Parathyroid adenoma (tissue), 2 donors: ENCODE data around the gene NKX2-2.

Experiments
- H2AFZ ChIP-seq: fragments of 300-600 bp; sonication (generic); one replicate; pipeline ENCODE4 v1.7.0; 2017; ENCODE audit warnings: antibody characterized with exemption, mild to moderate bottlenecking
- H3K27ac ChIP-seq: fragments of 300-600 bp; sonication (generic); one replicate; pipeline ENCODE4 v1.7.0; 2017
- H3K27me3 ChIP-seq: fragments of 300-600 bp; sonication (generic); one replicate; pipeline ENCODE4 v1.7.0; 2017; ENCODE audit warnings: low read length; ENCODE audit not compliant: control insufficient read depth, insufficient read depth
- H3K36me3 ChIP-seq: fragments of 300-600 bp; sonication (generic); one replicate; pipeline ENCODE4 v1.7.0; 2017; ENCODE audit warnings: low read length; ENCODE audit not compliant: control insufficient read depth, insufficient read depth
- H3K4me1 ChIP-seq: fragments of 300-600 bp; sonication (generic); one replicate; pipeline ENCODE4 v1.7.0; 2017; ENCODE audit warnings: control low read depth
- H3K4me2 ChIP-seq: fragments of 300-600 bp; sonication (generic); one replicate; pipeline ENCODE4 v1.7.0; 2017; ENCODE audit warnings: low read length
- H3K4me3 ChIP-seq: fragments of 300-600 bp; sonication (generic); one replicate; pipeline ENCODE4 v1.7.0; 2017; ENCODE audit warnings: low read depth, low read length
- H3K79me2 ChIP-seq: fragments of 300-600 bp; sonication (generic); one replicate; pipeline ENCODE4 v1.7.0; 2017; ENCODE audit warnings: control low read depth
- H3K9ac ChIP-seq: fragments of 300-600 bp; sonication (generic); one replicate; pipeline ENCODE4 v1.7.0; 2017; ENCODE audit warnings: mild to moderate bottlenecking
- H3K9me3 ChIP-seq: fragments of 300-600 bp; sonication (generic); one replicate; pipeline ENCODE4 v1.7.0; 2017; ENCODE audit warnings: low read length; ENCODE audit not compliant: control insufficient read depth
- CTCF ChIP-seq: fragments of 300-600 bp; sonication (generic); IDR thresholded peaks from one replicate; pipeline ENCODE4 v1.7.0; 2017; ENCODE audit warnings: antibody characterized with exemption, mild to moderate bottlenecking
- donor health status: primary hyperparathyroidism.

Gene NKX2-2

GRCh38 chr20:21513181-21513663 is 642 bp downstream of the NKX2-2 start:
- Histone ChIP-seq H3K27me3 (peaks cover 53% of the 10 kb centered on the region), H3K36me3 (no peaks in the 10 kb centered on the region), H3K79me2 (no peaks in the 10 kb centered on the region), H3K9me3 (no peaks in the 10 kb centered on the region), H3K4me1 (no peaks in the 10 kb centered on the region), H3K9ac (no peak overlapping the region), H2AFZ (no peak overlapping the region), H3K27ac (no peak overlapping the region), H3K4me3 (no peak overlapping the region), H3K4me2 (peak overlapping the region; percentile 10)
- no peak for TF ChIP-seq CTCF

- Histone ChIP-seq H3K4me2 (peak overlapping the region; percentile 49), H3K4me1 (no peaks in the 10 kb centered on the region), H2AFZ (no peak overlapping the region), H3K9ac (no peak overlapping the region), H3K36me3 (no peaks in the 10 kb centered on the region), H3K9me3 (no peaks in the 10 kb centered on the region), H3K27ac (no peak overlapping the region), H3K4me3 (no peak overlapping the region), H3K79me2 (no peaks in the 10 kb centered on the region), H3K27me3 (peaks cover 53% of the 10 kb centered on the region)
- TF ChIP-seq CTCF: no peak
Observed at GRCh38 chr20:21512634-21513180, 1.2 kb downstream of the NKX2-2 start.

GRCh38 chr20:21511850-21512633 is 1.8 kb downstream of the NKX2-2 start:
- Histone ChIP-seq H3K4me2 (peak overlapping the region; percentile 49), H2AFZ (no peak overlapping the region), H3K9ac (no peak overlapping the region), H3K27me3 (peaks cover 53% of the 10 kb centered on the region), H3K36me3 (no peaks in the 10 kb centered on the region), H3K4me3 (no peak overlapping the region), H3K79me2 (no peaks in the 10 kb centered on the region), H3K9me3 (no peaks in the 10 kb centered on the region), H3K4me1 (no peaks in the 10 kb centered on the region), H3K27ac (no peak overlapping the region)
- no peak for TF ChIP-seq CTCF

- Histone ChIP-seq H2AFZ (no peak overlapping the region), H3K9ac (no peak overlapping the region), H3K4me1 (no peaks in the 10 kb centered on the region), H3K27me3 (peaks cover 48% of the 10 kb centered on the region), H3K9me3 (no peaks in the 10 kb centered on the region), H3K79me2 (no peaks in the 10 kb centered on the region), H3K36me3 (no peaks in the 10 kb centered on the region), H3K27ac (no peak overlapping the region), H3K4me3 (no peak overlapping the region), H3K4me2 (no peak overlapping the region)
- no peak for TF ChIP-seq CTCF
Observed at GRCh38 chr20:21511485-21511849, 2.4 kb downstream of the NKX2-2 start.
